D721Med (cell line): ENCODE measurements around the gene CIROP.

Source experiments
- DNase-seq: peaks from one replicate; pipeline ENCODE4 v3.0.0; 2011; ENCODE audit warnings: low spot score; ENCODE audit not compliant: insufficient read length
- FAIRE-seq: peaks from 2 replicates; lab custom pipeline; 2011; peaks lifted over from hg19 to GRCh38; lab: Jason Lieb, UNC
- TF ChIP-seq, protein P1 (sequence below): IDR thresholded peaks from 2 replicates; pipeline ENCODE4 v1.5.1; 2012; ENCODE audit warnings: mild to moderate bottlenecking, control low read depth; ENCODE audit not compliant: insufficient read depth; ENCODE audit errors: missing control alignments

CIROP gene

GRCh38 chr14:23129759-23130316, 25.0 kb upstream of the CIROP start:
- TF ChIP-seq, protein P1, sequence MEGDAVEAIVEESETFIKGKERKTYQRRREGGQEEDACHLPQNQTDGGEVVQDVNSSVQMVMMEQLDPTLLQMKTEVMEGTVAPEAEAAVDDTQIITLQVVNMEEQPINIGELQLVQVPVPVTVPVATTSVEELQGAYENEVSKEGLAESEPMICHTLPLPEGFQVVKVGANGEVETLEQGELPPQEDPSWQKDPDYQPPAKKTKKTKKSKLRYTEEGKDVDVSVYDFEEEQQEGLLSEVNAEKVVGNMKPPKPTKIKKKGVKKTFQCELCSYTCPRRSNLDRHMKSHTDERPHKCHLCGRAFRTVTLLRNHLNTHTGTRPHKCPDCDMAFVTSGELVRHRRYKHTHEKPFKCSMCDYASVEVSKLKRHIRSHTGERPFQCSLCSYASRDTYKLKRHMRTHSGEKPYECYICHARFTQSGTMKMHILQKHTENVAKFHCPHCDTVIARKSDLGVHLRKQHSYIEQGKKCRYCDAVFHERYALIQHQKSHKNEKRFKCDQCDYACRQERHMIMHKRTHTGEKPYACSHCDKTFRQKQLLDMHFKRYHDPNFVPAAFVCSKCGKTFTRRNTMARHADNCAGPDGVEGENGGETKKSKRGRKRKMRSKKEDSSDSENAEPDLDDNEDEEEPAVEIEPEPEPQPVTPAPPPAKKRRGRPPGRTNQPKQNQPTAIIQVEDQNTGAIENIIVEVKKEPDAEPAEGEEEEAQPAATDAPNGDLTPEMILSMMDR: no peak
- no peak for DNase-seq
- FAIRE-seq: no peak

- TF ChIP-seq, protein P1: no peak
- no peak for DNase-seq
- no peak for FAIRE-seq
These were observed 24.4 kb upstream of the CIROP start for GRCh38 chr14:23128969-23129758.

DNA sequence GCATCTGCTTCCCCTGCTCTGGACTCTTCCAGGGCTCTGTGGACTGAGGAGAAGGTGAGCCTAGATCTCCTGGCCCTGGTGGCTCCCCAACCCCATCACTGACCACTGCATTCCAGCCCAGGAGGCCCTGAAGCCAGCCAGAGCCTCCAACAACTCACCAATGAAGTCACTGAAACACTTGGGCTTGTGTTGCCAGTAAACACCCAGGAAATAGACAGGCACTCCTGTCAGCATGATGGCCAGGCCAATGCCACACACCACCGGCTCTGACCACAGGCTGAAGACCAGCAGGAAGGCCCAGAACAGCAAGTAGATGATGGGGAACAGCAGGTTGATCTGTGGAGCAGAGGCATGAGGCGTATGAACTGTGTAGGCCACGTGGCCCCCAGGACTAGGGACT, 23.1 kb upstream of the CIROP start:
- TF ChIP-seq, protein P1: no peak
- no peak for FAIRE-seq

GRCh38 chr14:23126548-23127278, 21.9 kb upstream of the CIROP start:
- TF ChIP-seq, protein P1: no peak
- DNase-seq: no peak
- FAIRE-seq: no peak

More for the DNA sequence above, 23.1 kb upstream of the CIROP start:
- DNase-seq: no peak

- DNase-seq: no peak
- no peak for FAIRE-seq
- TF ChIP-seq, protein P1: no peak
These were observed 21.2 kb upstream of the CIROP start for GRCh38 chr14:23125933-23126524.

GRCh38 chr14:23125011-23125410, 20.2 kb upstream of the CIROP start:
- no peak for DNase-seq
- TF ChIP-seq, protein P1: no peak
- no peak for FAIRE-seq
